SK-N-SH treated with all-trans-retinoic acid at 6 μM for 48 hours (cell line): Measurements from ENCODE around the gene PRXL2B.

Source experiments
- ATAC-seq: fragments of 200-7000 bp; cut with Tn5 transposase; 3 replicates; pipeline ENCODE4 v1.9.1; 2020; ENCODE audit warnings: mild to moderate bottlenecking, moderate library complexity
- ARNTL ChIP-seq: fragments of 450-650 bp; formaldehyde crosslinking; IDR thresholded peaks from 2 replicates; pipeline ENCODE4 v1.5.0; 2020; ENCODE audit warnings: low read depth, mild to moderate bottlenecking, moderate library complexity, borderline replicate concordance
- BACH2 ChIP-seq: fragments of 250-450 bp; sonication (Bioruptor Pico); IDR thresholded peaks from 2 replicates; pipeline ENCODE4 v1.9.0; 2021; ENCODE audit warnings: mild to moderate bottlenecking, borderline replicate concordance
- CREB5 ChIP-seq: fragments of 250-450 bp; sonication (Bioruptor Pico); IDR thresholded peaks from 2 replicates; pipeline ENCODE4 v1.5.1; 2020; ENCODE audit warnings: low read depth, mild to moderate bottlenecking, moderate library complexity
- CSDC2 ChIP-seq: fragments of 250-450 bp; sonication (Bioruptor Pico); IDR thresholded peaks from 2 replicates; pipeline ENCODE4 v1.5.0; 2020; ENCODE audit warnings: mild to moderate bottlenecking, moderate library complexity
- ESRRG ChIP-seq: fragments of 250-450 bp; sonication (Bioruptor Pico); IDR thresholded peaks from 2 replicates; pipeline ENCODE4 v1.6.1; 2021; ENCODE audit warnings: mild to moderate bottlenecking
- GLIS3 ChIP-seq: fragments of 250-450 bp; sonication (Bioruptor Pico); IDR thresholded peaks from 2 replicates; pipeline ENCODE4 v1.5.0; 2020; ENCODE audit warnings: mild to moderate bottlenecking, moderate library complexity
- ISL1 ChIP-seq: fragments of 250-450 bp; sonication (Bioruptor Pico); IDR thresholded peaks from 2 replicates; pipeline ENCODE4 v2.1.2; 2022; ENCODE audit warnings: mild to moderate bottlenecking, moderate library complexity
- OSR1 ChIP-seq: fragments of 250-450 bp; sonication (Bioruptor Pico); IDR thresholded peaks from 2 replicates; pipeline ENCODE4 v1.8.0; 2022; ENCODE audit warnings: moderate library complexity, mild to moderate bottlenecking, inconsistent platforms
- PATZ1 ChIP-seq: fragments of 250-450 bp; sonication (Bioruptor Pico); IDR thresholded peaks from 2 replicates; pipeline ENCODE4 v1.8.0; 2020; ENCODE audit warnings: mild to moderate bottlenecking, moderate library complexity, borderline replicate concordance
- PPARA ChIP-seq: fragments of 250-450 bp; sonication (Bioruptor Pico); IDR thresholded peaks from 2 replicates; pipeline ENCODE4 v1.5.0; 2020; ENCODE audit warnings: mild to moderate bottlenecking, borderline replicate concordance
- SNAI2 ChIP-seq: fragments of 250-450 bp; sonication (Bioruptor Pico); IDR thresholded peaks from 2 replicates; pipeline ENCODE4 v1.5.0; 2020; ENCODE audit warnings: mild to moderate bottlenecking, moderate library complexity
- TCF4 ChIP-seq: fragments of 250-450 bp; sonication (Bioruptor Pico); IDR thresholded peaks from 2 replicates; pipeline ENCODE4 v1.8.0; 2021; ENCODE audit warnings: mild to moderate bottlenecking, moderate library complexity, borderline replicate concordance
- TOX ChIP-seq: fragments of 250-450 bp; sonication (Bioruptor Pico); IDR thresholded peaks from 2 replicates; pipeline ENCODE4 v1.8.0; 2021; ENCODE audit warnings: mild to moderate bottlenecking, moderate library complexity, borderline replicate concordance
- TSHZ2 ChIP-seq: fragments of 250-450 bp; sonication (Bioruptor Pico); IDR thresholded peaks from 2 replicates; pipeline ENCODE4 v1.5.0; 2020; ENCODE audit warnings: mild to moderate bottlenecking, moderate library complexity
- ZC3H10 ChIP-seq: fragments of 250-450 bp; sonication (Bioruptor Pico); IDR thresholded peaks from 2 replicates; pipeline ENCODE4 v1.5.1; 2021; ENCODE audit warnings: mild to moderate bottlenecking, moderate library complexity
- ZFP3 ChIP-seq: fragments of 250-450 bp; sonication (Bioruptor Pico); IDR thresholded peaks from 2 replicates; pipeline ENCODE4 v1.5.0; 2020; ENCODE audit warnings: mild to moderate bottlenecking, moderate library complexity
- ZFP30 ChIP-seq: fragments of 450-650 bp; formaldehyde crosslinking; IDR thresholded peaks from 2 replicates; pipeline ENCODE4 v1.5.0; 2022; ENCODE audit warnings: mild to moderate bottlenecking, moderate library complexity
- ZNF565 ChIP-seq: fragments of 450-650 bp; formaldehyde crosslinking; conservative IDR thresholded peaks from 2 replicates; pipeline ENCODE4 v1.5.0; 2020; ENCODE audit warnings: low read depth, mild to moderate bottlenecking, moderate library complexity
- ZNF70 ChIP-seq: fragments of 450-650 bp; formaldehyde crosslinking; IDR thresholded peaks from 2 replicates; pipeline ENCODE4 v1.5.0; 2020; ENCODE audit warnings: mild to moderate bottlenecking, moderate library complexity
- ZNF8 ChIP-seq: fragments of 450-650 bp; formaldehyde crosslinking; IDR thresholded peaks from 2 replicates; pipeline ENCODE4 v1.5.0; 2020; ENCODE audit warnings: mild to moderate bottlenecking, moderate library complexity
- TF ChIP-seq, protein P1 (sequence below): fragments of 250-450 bp; sonication (Bioruptor Pico); IDR thresholded peaks from 2 replicates; pipeline ENCODE4 v1.5.1; 2021; ENCODE audit warnings: mild to moderate bottlenecking, moderate library complexity

The PRXL2B gene

GRCh38 chr1:2582391-2582790 lies 4.2 kb upstream of the PRXL2B start:
- TF ChIP-seq SNAI2 (CRISPR knock-in tag) (no peak), TOX (CRISPR knock-in tag) (no peak), GLIS3 (CRISPR knock-in tag) (no peak), ESRRG (no peak), OSR1 (CRISPR knock-in tag) (no peak), CREB5 (CRISPR knock-in tag) (no peak), ZFP3 (CRISPR knock-in tag) (no peak), PPARA (CRISPR knock-in tag) (no peak), ARNTL (CRISPR knock-in tag) (no peak), TCF4 (CRISPR knock-in tag) (no peak), BACH2 (CRISPR knock-in tag) (no peak)
- TF ChIP-seq, protein P1, sequence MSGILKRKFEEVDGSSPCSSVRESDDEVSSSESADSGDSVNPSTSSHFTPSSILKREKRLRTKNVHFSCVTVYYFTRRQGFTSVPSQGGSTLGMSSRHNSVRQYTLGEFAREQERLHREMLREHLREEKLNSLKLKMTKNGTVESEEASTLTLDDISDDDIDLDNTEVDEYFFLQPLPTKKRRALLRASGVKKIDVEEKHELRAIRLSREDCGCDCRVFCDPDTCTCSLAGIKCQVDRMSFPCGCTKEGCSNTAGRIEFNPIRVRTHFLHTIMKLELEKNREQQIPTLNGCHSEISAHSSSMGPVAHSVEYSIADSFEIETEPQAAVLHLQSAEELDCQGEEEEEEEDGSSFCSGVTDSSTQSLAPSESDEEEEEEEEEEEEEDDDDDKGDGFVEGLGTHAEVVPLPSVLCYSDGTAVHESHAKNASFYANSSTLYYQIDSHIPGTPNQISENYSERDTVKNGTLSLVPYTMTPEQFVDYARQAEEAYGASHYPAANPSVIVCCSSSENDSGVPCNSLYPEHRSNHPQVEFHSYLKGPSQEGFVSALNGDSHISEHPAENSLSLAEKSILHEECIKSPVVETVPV (CRISPR knock-in tag), result no peak
- ATAC-seq, result no peak

DNA sequence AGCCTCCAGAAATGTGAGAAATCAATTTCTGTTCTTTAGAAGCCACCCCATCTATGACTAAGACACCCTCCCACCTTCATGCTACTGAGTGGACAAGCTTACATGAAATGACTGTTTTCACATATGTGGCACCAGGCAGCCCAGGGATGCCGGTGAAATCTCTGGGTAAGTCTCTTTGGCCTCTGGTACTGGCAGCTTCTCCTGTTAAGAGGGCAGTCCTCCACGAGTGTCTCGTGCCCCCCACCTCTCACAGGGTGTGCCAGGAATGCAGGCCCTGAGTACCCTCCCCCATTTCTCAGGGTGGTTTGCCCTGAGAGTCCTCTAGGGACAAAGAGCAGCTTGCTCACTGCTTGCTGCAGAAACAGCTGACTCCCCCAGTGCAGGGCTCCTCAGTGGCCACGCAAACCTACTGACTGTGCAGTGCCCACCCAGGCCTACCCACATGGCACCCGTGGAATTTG lies 3.2 kb upstream of the PRXL2B start:
- ATAC-seq, result no peak
- no peak for TF ChIP-seq CSDC2 (CRISPR knock-in tag)
- TF ChIP-seq OSR1 (CRISPR knock-in tag), result no peak
- no peak for TF ChIP-seq ESRRG
- TF ChIP-seq, protein P1 (CRISPR knock-in tag), result no peak
- TF ChIP-seq ZC3H10 (CRISPR knock-in tag), result no peak
- TF ChIP-seq TOX (CRISPR knock-in tag), result no peak
- TF ChIP-seq ZFP30 (CRISPR knock-in tag), result no peak
- TF ChIP-seq PPARA (CRISPR knock-in tag), result no peak
- no peak for TF ChIP-seq ISL1 (CRISPR knock-in tag)
- TF ChIP-seq ZNF70 (CRISPR knock-in tag), result no peak
- TF ChIP-seq ZNF565, result no peak
- TF ChIP-seq ARNTL (CRISPR knock-in tag), result no peak
- no peak for TF ChIP-seq GLIS3 (CRISPR knock-in tag)
- no peak for TF ChIP-seq ZNF8 (CRISPR knock-in tag)
- no peak for TF ChIP-seq TSHZ2 (CRISPR knock-in tag)
- TF ChIP-seq PATZ1 (CRISPR knock-in tag), result no peak
- TF ChIP-seq BACH2 (CRISPR knock-in tag), result no peak

DNA sequence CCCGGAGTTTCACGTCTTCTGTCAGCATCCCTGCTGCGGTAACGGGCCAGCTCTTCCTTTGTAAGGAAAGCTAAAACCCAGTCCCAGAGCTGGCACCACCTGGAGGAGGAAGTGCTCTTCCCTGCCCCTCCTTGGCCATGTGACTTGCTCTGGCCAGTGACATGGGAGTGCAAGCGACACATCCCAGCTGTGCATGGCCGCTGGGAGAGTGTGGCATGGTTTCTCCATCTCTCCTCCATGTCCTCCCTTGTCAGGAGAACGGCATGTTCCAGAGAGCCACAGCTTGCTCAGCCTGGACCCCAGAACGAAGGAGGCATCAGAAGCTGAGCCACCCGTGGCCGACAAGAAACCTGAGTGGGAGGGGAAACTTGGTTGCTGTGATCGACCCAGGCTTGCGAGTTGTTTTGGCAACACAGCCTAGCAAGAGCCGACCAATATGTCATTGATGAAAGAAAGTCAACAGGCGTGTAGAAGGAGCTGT lies 2.7 kb upstream of the PRXL2B start:
- no peak for TF ChIP-seq ZNF70 (CRISPR knock-in tag)
- no peak for TF ChIP-seq OSR1 (CRISPR knock-in tag)
- no peak for TF ChIP-seq PATZ1 (CRISPR knock-in tag)
- TF ChIP-seq ZFP30 (CRISPR knock-in tag), result no peak
- no peak for TF ChIP-seq BACH2 (CRISPR knock-in tag)
- no peak for ATAC-seq
